BE2C (cell line): ENCODE measurements around the gene ADCY9.

Experiments
- DNase-seq: peaks from one replicate; pipeline ENCODE4 v3.0.0-alpha.2; 2020
- H3K27me3 ChIP-seq: fragments of 250-450 bp; sonication (Bioruptor Pico); 2 replicates; pipeline ENCODE4 v1.5.1; 2020; ENCODE audit warnings: mild to moderate bottlenecking
- H3K36me3 ChIP-seq: fragments of 250-450 bp; sonication (Bioruptor Pico); 2 replicates; pipeline ENCODE4 v1.5.1; 2020; ENCODE audit warnings: mild to moderate bottlenecking
- H3K4me1 ChIP-seq: fragments of 250-450 bp; sonication (Bioruptor Pico); 2 replicates; pipeline ENCODE4 v1.5.1; 2020
- H3K4me3 ChIP-seq: 2 replicates; pipeline ENCODE4 v1.5.1; 2011; ENCODE audit warnings: low read depth, low read length
- H3K9me3 ChIP-seq: fragments of 250-450 bp; sonication (Bioruptor Pico); 2 replicates; pipeline ENCODE4 v1.5.1; 2020
- CTCF ChIP-seq: IDR thresholded peaks from 2 replicates; pipeline ENCODE4 v1.5.1; 2012; ENCODE audit warnings: mild to moderate bottlenecking, low read depth, low read length

The ADCY9 gene

GRCh38 chr16:4033951-4034350 lies 82.3 kb downstream of the ADCY9 start:
- TF ChIP-seq CTCF: no peak

GRCh38 chr16:4032768-4033167 lies 83.5 kb downstream of the ADCY9 start:
- Histone ChIP-seq H3K4me1 (no peaks in the 10 kb centered on the region), H3K36me3 (no peaks in the 10 kb centered on the region), H3K4me3 (no peak overlapping the region), H3K9me3 (no peaks in the 10 kb centered on the region), H3K27me3 (no peaks in the 10 kb centered on the region)
- DNase-seq: no peak
- no peak for TF ChIP-seq CTCF

More at GRCh38 chr16:4033951-4034350, 82.3 kb downstream of the ADCY9 start:
- no peaks in the 10 kb centered on the region for H3K27me3 ChIP-seq
- no peak for DNase-seq
- H3K4me1 ChIP-seq: no peaks in the 10 kb centered on the region
- no peak overlapping the region for H3K4me3 ChIP-seq
- no peaks in the 10 kb centered on the region for H3K9me3 ChIP-seq
- no peaks in the 10 kb centered on the region for H3K36me3 ChIP-seq

- H3K36me3 ChIP-seq: no peaks in the 10 kb centered on the region
- no peak overlapping the region for H3K4me3 ChIP-seq
- H3K4me1 ChIP-seq: no peaks in the 10 kb centered on the region
- DNase-seq: no peak
- no peaks in the 10 kb centered on the region for H3K9me3 ChIP-seq
- TF ChIP-seq CTCF: no peak
- H3K27me3 ChIP-seq: no peaks in the 10 kb centered on the region
Observed at GRCh38 chr16:4028144-4028543, 88.1 kb downstream of the ADCY9 start.

GRCh38 chr16:4026854-4027253 lies 89.4 kb downstream of the ADCY9 start:
- H3K9me3 ChIP-seq: no peaks in the 10 kb centered on the region
- no peaks in the 10 kb centered on the region for H3K36me3 ChIP-seq

GRCh38 chr16:4025428-4025827 lies 90.8 kb downstream of the ADCY9 start:
- DNase-seq: no peak
- Histone ChIP-seq H3K9me3 (no peaks in the 10 kb centered on the region), H3K4me3 (no peak overlapping the region), H3K36me3 (no peaks in the 10 kb centered on the region), H3K27me3 (no peaks in the 10 kb centered on the region), H3K4me1 (no peaks in the 10 kb centered on the region)
- TF ChIP-seq CTCF: no peak

More at GRCh38 chr16:4026854-4027253, 89.4 kb downstream of the ADCY9 start:
- Histone ChIP-seq H3K4me1 (no peaks in the 10 kb centered on the region), H3K4me3 (no peak overlapping the region), H3K27me3 (no peaks in the 10 kb centered on the region)
- TF ChIP-seq CTCF: no peak
- no peak for DNase-seq

- no peaks in the 10 kb centered on the region for H3K4me1 ChIP-seq
- no peaks in the 10 kb centered on the region for H3K9me3 ChIP-seq
- H3K27me3 ChIP-seq: no peaks in the 10 kb centered on the region
- no peaks in the 10 kb centered on the region for H3K36me3 ChIP-seq
- H3K4me3 ChIP-seq: no peak overlapping the region
- no peak for DNase-seq
- TF ChIP-seq CTCF: no peak
Observed at GRCh38 chr16:4021916-4022315, 94.3 kb downstream of the ADCY9 start.
